NAMALWA (cell line): ENCODE data around the gene BABAM1.
A peak's percentile ranks its signal among the peaks of the same experiment; 100 is the strongest.

Experiments
- DNase-seq: peaks from one replicate; pipeline ENCODE4 v3.0.0-alpha.2; 2015; ENCODE audit warnings: low spot score

Gene BABAM1

DNA sequence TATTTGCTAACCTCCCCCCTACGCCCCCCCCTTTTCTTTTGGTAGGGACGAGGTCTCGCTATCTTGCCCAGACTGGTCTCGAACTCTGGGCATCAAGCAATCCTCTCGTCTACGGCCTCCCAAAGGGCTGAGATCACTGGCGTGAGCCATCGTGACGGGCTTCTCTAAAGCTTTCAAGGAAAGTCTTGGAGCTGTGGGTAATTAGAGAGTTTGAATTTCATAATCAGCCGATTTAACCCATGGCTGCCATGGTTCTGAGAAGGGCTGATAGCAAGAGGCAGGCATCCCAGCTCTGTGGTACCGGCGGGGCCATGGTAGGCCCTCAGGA lies 36.7 kb downstream of the BABAM1 start:
- DNase-seq, result no peak

- DNase-seq, result no peak
Observed at GRCh38 chr19:17304386-17305215, 37.4 kb downstream of the BABAM1 start.

DNA sequence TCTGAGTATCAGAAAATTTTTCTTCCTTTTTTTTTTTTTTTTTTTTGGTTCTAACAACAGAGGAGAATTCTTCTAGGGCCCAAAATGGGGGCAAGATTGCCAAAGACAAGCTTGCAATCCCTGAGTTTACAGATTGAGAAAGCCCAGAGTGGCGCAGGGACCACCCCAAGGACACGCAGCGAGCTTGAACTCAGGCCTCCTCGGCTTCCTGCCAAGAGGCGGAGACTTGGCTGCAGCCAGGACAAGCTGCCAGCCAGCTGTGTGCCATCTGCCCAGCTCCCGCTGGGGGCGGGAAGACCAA lies 37.9 kb downstream of the BABAM1 start:
- DNase-seq, result no peak

GRCh38 chr19:17305517-17306284 lies 38.5 kb downstream of the BABAM1 start, which contains the start of gene MRPL34:
MRPL34 (plus strand) TSS chr19:17305872; CDS start chr19:17305893, 21 bp downstream.
- DNase-seq, result peak; percentile 100

DNA sequence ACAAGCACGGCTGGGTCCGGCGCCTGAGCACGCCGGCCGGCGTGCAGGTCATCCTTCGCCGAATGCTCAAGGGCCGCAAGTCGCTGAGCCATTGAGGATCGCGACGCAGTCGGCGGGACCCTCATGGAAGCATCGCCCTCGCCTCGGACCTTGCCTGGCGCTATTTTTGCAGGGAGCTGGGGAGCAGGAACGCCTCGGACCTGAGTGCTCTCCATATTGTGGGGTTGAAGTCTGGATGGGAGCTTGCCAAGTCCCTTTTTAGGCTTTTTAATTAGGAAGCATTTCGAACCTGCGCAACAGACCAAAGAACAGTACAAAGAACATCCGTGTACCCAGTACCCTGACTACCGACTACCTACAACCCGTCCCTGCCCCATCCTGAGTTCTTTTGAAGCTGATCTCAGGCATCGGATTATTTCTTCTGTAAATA lies 39.1 kb downstream of the BABAM1 start:
- no peak for DNase-seq

DNA sequence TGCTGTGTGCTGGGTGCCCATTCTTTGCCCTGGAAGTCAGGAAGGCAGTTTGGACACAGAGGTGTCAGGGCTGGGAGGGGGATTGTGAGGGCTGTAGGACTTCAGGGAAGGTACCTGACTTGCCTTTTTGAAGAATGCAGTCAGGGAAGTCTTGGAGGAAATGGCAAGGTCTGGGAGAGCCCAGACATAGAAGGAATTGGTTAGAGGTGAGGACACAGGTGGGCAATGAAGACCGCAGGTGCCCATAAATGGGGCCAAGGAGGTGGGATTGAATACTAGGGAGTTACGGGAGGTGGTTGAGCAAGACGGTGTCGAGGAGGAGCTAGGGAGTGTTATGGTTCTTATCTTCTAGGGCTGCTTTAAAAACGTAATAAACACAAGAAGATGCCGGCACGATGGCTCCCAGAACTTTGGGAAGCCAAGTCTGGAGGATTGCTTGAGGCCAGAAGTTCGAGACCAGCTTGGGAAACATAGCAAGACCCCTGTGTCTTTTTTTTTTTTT lies 40.7 kb downstream of the BABAM1 start:
- no peak for DNase-seq

DNA sequence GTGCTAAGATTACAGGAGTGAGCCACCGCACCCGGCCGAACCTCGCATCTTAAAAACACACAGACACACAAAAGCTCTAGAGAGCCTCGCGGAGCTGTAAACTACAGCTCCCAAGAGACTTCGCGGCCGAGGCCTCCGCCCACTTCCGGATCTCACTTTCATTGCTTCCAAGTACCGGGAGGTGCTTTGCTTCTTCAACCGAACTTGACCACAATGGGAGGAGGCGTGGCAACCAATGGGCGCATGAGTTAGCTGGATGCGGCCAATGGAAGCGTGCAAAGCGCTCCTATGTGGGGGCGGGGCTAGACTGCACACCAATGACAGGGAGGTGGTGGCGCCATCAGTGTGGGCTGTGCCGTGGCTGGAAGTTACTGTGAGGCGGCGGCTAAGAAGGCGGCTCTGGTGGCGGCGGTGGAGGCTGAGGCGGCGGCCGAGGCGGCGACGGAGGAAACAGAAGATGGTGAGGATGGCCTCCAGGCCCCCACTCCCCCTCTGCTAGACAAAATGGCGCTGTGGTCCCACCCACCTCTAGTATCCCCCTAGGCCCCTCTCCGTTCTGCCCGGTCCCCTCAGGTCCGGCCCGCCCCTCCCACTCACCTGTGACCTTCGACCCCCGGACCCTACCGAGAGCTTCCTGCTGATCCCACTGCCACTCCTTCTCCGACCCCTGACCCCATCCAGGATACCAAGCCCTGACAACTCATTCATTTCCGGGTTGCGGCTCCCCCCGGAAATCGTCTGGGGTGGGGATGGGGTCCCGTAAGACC lies 42.1 kb downstream of the BABAM1 start, which contains the start of gene DDA1:
Gene DDA1, plus strand, starts transcription at position 366 of the 767 bp plus-strand sequence. Its CDS starts 92 bp downstream, at position 458.
- DNase-seq, result peak; percentile 100

DNA sequence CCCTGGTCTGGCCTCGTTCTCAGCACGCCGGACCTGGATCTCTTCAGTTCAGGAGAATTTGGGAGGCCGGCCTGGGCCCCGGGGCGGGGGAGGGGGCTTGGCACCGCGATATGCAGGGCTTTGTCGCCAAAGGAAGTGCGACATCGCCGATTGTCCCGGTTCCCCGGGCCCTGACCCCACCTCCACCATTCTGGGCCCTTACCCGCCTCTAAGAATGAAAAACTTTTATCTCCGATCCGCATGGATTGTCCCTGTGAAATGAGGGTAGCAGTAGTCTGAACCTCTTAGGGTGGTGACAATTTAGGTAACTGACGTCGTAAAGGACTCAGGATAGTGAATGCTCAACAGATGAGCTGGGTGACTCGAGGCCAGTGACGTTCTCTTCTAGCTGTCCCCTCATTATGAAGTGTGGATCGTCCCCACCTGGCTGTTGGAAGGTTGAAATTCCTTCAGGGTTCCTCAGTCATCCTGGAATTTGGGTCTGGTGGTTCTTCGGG lies 42.8 kb downstream of the BABAM1 start:
- peak; percentile 48 for DNase-seq

DNA sequence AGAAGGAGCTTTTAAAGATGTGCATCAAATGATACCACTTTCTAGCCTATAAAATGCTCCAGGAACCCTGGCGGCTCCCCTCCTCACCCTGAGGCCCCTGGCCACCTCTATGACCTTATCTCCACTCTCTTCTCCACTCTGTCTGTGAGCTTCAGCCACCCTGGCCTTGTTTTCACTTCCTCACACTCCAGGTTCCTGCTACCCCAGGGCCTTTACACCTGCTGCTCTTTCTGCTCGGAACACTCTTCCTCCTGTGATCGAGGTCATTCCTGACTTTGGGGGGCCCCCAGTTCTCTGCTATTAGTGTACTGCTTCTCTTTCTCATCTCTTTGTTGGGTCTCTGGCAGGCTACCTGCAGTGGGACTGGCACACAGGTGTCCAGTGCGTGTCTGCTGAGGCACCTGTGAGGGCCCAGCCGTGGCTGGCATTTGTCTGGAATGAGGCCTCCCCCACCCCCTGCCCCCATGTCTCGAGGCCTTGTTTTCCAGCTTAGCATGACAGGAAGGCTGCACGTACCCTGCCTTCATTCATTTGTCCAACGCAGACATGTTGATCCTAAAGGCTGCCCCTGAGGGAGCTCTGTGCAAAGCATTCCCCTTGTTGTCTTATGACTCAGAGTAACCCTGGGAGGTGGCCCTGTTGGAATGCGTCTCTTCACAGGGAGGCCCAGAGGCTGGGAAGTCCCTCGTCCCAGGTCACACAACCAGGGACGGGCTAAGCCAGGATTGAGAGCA lies 44.4 kb downstream of the BABAM1 start:
- no peak for DNase-seq

GRCh38 chr19:17312189-17313113 lies 45.2 kb downstream of the BABAM1 start:
- no peak for DNase-seq

DNA sequence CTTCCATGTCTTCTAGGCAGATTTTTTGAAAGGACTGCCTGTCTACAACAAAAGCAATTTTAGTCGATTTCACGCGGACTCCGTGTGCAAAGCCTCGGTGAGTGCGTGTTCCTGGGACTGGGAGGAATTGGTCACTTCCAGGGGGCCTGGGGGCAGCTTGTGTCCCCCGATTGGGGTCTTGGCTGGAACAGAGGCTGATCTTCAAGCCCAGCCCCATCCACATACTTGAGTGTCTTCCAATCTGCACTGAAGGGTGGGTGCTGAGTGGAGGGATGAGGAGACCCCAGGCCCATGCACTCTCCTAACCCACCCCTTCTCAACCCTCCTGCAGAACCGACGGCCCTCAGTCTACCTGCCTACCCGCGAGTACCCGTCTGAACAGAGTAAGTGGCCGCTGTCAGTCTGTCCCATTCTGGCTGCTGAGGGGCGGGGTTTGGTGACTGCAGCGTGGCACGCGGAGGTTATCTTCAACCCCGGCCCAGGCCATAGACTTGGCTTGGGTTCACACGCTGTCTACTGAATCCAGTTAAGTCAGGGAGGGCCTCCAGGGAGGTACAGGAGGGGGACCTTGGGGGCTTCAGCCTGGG lies 46.9 kb downstream of the BABAM1 start:
- DNase-seq, result no peak

GRCh38 chr19:17318966-17319365 lies 51.7 kb downstream of the BABAM1 start:
- DNase-seq, result no peak

DNA sequence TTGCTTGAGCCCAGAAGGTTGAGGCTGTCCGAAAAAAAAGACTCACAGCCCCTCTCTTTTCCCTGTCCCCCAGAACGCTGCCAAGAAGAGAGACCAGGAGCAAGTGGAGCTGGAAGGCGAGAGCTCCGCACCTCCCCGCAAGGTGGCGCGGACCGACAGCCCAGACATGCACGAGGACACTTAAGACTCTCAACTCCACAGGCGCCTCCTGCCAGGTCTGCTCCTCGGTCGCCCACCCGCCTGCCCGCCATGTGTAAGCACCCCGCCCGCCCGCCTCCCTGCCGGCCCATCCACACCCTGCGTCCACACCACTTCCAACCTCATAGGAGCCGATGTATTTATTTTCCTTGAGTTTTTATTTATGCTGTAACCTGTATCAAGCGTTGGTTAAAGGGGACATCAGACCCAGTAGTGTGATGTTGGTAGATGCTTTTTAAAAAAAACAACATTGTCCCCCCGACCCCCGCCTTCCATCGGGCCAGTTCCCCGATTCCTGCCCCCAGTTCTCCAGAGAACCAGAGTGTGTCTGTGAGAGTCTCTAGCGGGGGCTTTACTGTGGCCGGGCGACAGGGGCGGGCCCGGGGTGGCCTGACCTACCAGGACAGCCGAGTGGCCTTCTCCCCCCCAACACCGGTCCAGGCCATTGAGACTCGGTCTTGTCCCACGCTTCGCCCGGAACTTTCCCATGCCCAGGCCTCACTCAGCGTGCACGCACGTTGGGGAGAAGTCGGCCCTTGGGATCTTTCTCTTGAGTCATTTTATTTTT lies 52.4 kb downstream of the BABAM1 start:
- DNase-seq, result no peak

DNA sequence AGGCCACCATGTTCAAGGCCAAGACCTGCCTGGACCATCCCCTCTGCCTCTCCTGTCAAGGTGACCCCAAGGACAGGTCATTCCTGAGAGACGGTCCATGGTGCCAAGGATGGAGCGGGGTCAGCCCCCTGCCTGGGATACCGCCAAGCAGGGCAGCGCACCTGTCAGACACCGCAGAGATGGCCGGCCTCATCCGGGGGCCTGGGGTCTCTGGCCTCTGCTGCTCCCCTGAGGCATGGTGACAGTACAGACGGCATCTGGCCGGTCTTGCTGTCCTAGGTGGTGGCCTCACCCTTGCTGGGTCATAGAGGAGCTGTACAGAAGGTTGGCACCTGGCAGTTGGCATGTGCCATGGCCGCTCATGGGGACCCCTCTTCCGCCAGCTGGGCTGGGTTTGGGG lies 53.2 kb downstream of the BABAM1 start:
- DNase-seq, result no peak

- no peak for DNase-seq
Observed at GRCh38 chr19:17321655-17322489, 54.6 kb downstream of the BABAM1 start.

DNA sequence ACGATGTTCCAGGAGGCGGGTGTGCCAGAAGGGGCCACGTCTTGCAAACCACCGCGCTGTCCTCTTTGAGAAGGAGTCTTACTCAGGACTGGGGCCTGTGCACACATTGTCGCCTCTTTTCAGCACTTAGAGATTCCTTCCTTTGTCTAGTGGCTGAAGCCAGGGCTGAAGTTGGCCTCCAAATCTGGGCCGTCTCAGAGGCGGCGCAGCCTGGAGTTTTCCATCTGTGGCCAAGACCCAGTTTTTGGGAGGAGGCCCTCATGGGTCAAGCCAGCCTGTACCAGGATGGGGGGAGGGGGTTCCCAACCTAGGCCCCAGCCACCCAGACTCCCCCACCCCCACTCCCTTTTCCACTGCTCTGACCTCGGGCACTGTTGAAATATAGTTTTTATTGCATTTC lies 55.6 kb downstream of the BABAM1 start:
- no peak for DNase-seq

- DNase-seq, result no peak
Observed at GRCh38 chr19:17323300-17323963, 56.2 kb downstream of the BABAM1 start.

GRCh38 chr19:17323964-17324332 lies 56.7 kb downstream of the BABAM1 start:
- no peak for DNase-seq
